Chondrocyte (in vitro differentiated cells): Measurements from ENCODE around the gene SUSD4. TPM values are rescaled to one million over a fixed set of nuclear protein-coding genes. Genes with fewer than 3 reads are reported as not detected.

ENCODE experiments used
- DNase-seq: peaks from one replicate; pipeline ENCODE4 v3.0.0; 2021; ENCODE audit warnings: mixed read lengths, low spot score
- H3K27ac Mint-ChIP-seq: one replicate; pipeline ENCODE4 v1.8.0; 2021; ENCODE audit warnings: mild to moderate bottlenecking, moderate library complexity, mixed read lengths; ENCODE audit not compliant: unreplicated experiment
- H3K27me3 Mint-ChIP-seq: 2 replicates; pipeline ENCODE4 v1.8.0; 2021; ENCODE audit warnings: low read depth, mixed read lengths
- H3K36me3 Mint-ChIP-seq: 2 replicates; pipeline ENCODE4 v1.8.0; 2021; ENCODE audit warnings: low read depth, mixed read lengths
- H3K4me1 Mint-ChIP-seq: 2 replicates; pipeline ENCODE4 v1.8.0; 2021; ENCODE audit warnings: low read depth, mild to moderate bottlenecking, mixed read lengths
- H3K4me3 Mint-ChIP-seq: one replicate; pipeline ENCODE4 v1.8.0; 2021; ENCODE audit warnings: mild to moderate bottlenecking, moderate library complexity, mixed read lengths; ENCODE audit not compliant: unreplicated experiment
- H3K9me3 Mint-ChIP-seq: 2 replicates; pipeline ENCODE4 v1.8.0; 2021; ENCODE audit warnings: low read depth, mixed read lengths
- CTCF ChIP-seq: fragments of 200-600 bp; sonication (generic); IDR thresholded peaks from 2 replicates; pipeline ENCODE4 v1.5.0; 2021; ENCODE audit warnings: antibody characterized with exemption, mild to moderate bottlenecking, moderate library complexity
- total RNA-seq: library from RNA; stranded (reverse); gene quantifications from 3 replicates; pipeline ENCODE4 v1.2.1, GENCODE V29; 2021

Gene SUSD4
- total RNA-seq, 1 donor from 2014 or later, result 0.42 TPM

GRCh38 chr1:223228931-223229528 lies 134.9 kb downstream of the SUSD4 start:
- no peaks in the 10 kb centered on the region for H3K9me3 Mint-ChIP-seq
- H3K4me3 Mint-ChIP-seq, result no peak overlapping the region
- no peak for TF ChIP-seq CTCF
- peaks cover 21% of the 10 kb centered on the region for H3K4me1 Mint-ChIP-seq
- peaks cover 6% of the 10 kb centered on the region for H3K27me3 Mint-ChIP-seq
- H3K27ac Mint-ChIP-seq, result no peak overlapping the region
- peaks cover 2% of the 10 kb centered on the region for H3K36me3 Mint-ChIP-seq
- no peak for DNase-seq

GRCh38 chr1:223228201-223228600 lies 135.8 kb downstream of the SUSD4 start:
- TF ChIP-seq CTCF, result no peak
- Mint-ChIP-seq H3K4me3 (no peak overlapping the region), H3K27ac (no peak overlapping the region), H3K36me3 (peaks cover 2% of the 10 kb centered on the region), H3K27me3 (peaks cover 6% of the 10 kb centered on the region), H3K9me3 (no peaks in the 10 kb centered on the region), H3K4me1 (peaks cover 12% of the 10 kb centered on the region)
- no peak for DNase-seq

- TF ChIP-seq CTCF, result no peak
- H3K9me3 Mint-ChIP-seq, result no peaks in the 10 kb centered on the region
- H3K27ac Mint-ChIP-seq, result no peak overlapping the region
- H3K4me3 Mint-ChIP-seq, result no peak overlapping the region
- peaks cover 6% of the 10 kb centered on the region for H3K27me3 Mint-ChIP-seq
- peaks cover 2% of the 10 kb centered on the region for H3K36me3 Mint-ChIP-seq
- no peak for DNase-seq
- peaks cover 12% of the 10 kb centered on the region for H3K4me1 Mint-ChIP-seq
Observed at GRCh38 chr1:223227486-223228196, 136.3 kb downstream of the SUSD4 start.

GRCh38 chr1:223227031-223227430 lies 136.9 kb downstream of the SUSD4 start:
- H3K36me3 Mint-ChIP-seq, result peaks cover 2% of the 10 kb centered on the region
- no peaks in the 10 kb centered on the region for H3K9me3 Mint-ChIP-seq
- DNase-seq, result no peak
- H3K4me3 Mint-ChIP-seq, result no peak overlapping the region
- no peak for TF ChIP-seq CTCF
- no peak overlapping the region for H3K27ac Mint-ChIP-seq
- peaks cover 12% of the 10 kb centered on the region for H3K4me1 Mint-ChIP-seq
- H3K27me3 Mint-ChIP-seq, result peaks cover 6% of the 10 kb centered on the region

- Mint-ChIP-seq H3K9me3 (no peaks in the 10 kb centered on the region), H3K4me3 (no peak overlapping the region), H3K36me3 (peaks cover 2% of the 10 kb centered on the region), H3K4me1 (peaks cover 12% of the 10 kb centered on the region), H3K27me3 (peaks cover 6% of the 10 kb centered on the region), H3K27ac (no peak overlapping the region)
- DNase-seq, result no peak
- no peak for TF ChIP-seq CTCF
Observed at GRCh38 chr1:223226271-223226670, 137.7 kb downstream of the SUSD4 start.
